ENCODE results near the gene HSD17B12.

The HSD17B12 gene

DNA sequence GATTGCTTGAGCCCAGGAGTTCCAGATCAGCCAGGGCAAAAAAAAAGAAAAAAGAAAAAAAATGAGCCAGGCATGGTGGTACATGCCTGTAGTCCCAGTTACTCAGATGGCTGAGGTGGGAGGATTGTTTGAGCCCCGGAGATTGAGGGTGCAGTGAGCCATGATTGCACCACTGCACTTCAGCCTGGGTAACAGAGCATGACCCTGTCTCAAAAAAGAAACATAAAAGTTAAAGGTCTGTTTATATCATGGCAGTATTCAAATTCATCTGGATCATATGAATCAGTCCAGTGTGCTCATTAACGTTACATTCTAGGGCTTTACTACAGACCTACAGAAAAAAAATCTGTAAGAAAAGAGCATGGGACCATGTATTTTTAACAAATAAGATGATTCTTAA is 13.9 kb downstream of the HSD17B12 start:
- no peak overlapping the region for H3K4me3 ChIP-seq (ENCODE audit: low read length)
- DNase-seq (ENCODE audit: low read depth) = no peak
- TF ChIP-seq, protein P1, sequence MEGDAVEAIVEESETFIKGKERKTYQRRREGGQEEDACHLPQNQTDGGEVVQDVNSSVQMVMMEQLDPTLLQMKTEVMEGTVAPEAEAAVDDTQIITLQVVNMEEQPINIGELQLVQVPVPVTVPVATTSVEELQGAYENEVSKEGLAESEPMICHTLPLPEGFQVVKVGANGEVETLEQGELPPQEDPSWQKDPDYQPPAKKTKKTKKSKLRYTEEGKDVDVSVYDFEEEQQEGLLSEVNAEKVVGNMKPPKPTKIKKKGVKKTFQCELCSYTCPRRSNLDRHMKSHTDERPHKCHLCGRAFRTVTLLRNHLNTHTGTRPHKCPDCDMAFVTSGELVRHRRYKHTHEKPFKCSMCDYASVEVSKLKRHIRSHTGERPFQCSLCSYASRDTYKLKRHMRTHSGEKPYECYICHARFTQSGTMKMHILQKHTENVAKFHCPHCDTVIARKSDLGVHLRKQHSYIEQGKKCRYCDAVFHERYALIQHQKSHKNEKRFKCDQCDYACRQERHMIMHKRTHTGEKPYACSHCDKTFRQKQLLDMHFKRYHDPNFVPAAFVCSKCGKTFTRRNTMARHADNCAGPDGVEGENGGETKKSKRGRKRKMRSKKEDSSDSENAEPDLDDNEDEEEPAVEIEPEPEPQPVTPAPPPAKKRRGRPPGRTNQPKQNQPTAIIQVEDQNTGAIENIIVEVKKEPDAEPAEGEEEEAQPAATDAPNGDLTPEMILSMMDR (conservative IDR thresholded peaks at IDR 0.05; ENCODE audit: low read length) = no peak

- H3K4me3 ChIP-seq (ENCODE audit: low read length) = no peak overlapping the region
- TF ChIP-seq, protein P1 (conservative IDR thresholded peaks at IDR 0.05; ENCODE audit: low read length) = no peak
- no peak for DNase-seq (ENCODE audit: low read depth)
These were observed 17.1 kb downstream of the HSD17B12 start for GRCh38 chr11:43697679-43698078.

DNA sequence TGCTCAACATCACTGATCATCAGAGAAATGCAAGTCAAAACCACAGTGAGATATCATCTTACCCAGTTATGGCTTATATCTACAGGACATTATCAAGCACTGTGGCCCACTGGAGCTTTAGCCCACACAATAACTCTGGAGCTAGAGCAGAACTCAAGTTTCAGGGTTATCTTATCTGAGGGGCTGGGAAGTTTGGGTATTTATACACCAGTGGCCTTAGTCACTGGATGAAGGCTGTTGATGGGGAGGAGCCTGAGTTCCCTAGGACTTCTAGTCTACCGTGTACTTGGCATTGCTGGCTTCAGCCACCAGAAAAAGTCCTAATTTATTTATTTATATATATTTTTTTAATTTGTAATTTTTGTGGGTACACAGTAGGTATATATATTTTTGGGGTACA is 19.3 kb downstream of the HSD17B12 start:
- TF ChIP-seq, protein P1 (conservative IDR thresholded peaks at IDR 0.05; ENCODE audit: low read length) = no peak
- no peak overlapping the region for H3K4me3 ChIP-seq (ENCODE audit: low read length)
- no peak for DNase-seq (ENCODE audit: low read depth)

GRCh38 chr11:43706631-43707030 is 26.1 kb downstream of the HSD17B12 start:
- DNase-seq (ENCODE audit: low read depth) = no peak
- H3K4me3 ChIP-seq (ENCODE audit: low read length) = no peak overlapping the region
- TF ChIP-seq, protein P1 (conservative IDR thresholded peaks at IDR 0.05; ENCODE audit: low read length) = no peak

GRCh38 chr11:43708776-43709175 is 28.2 kb downstream of the HSD17B12 start:
- TF ChIP-seq, protein P1 (conservative IDR thresholded peaks at IDR 0.05; ENCODE audit: low read length) = no peak; the same call in 1 of the 2 replicates

GRCh38 chr11:43709689-43710088 is 29.2 kb downstream of the HSD17B12 start:
- TF ChIP-seq, protein P1 (conservative IDR thresholded peaks at IDR 0.05; ENCODE audit: low read length) = no peak
- DNase-seq (ENCODE audit: low read depth) = no peak
- no peak overlapping the region for H3K4me3 ChIP-seq (ENCODE audit: low read length)

More at GRCh38 chr11:43708776-43709175, 28.2 kb downstream of the HSD17B12 start:
- DNase-seq (ENCODE audit: low read depth) = no peak
- no peak overlapping the region for H3K4me3 ChIP-seq (ENCODE audit: low read length)

GRCh38 chr11:43712676-43713075 is 32.1 kb downstream of the HSD17B12 start:
- no peak for DNase-seq (ENCODE audit: low read depth)
- H3K4me3 ChIP-seq (ENCODE audit: low read length) = no peak overlapping the region
- TF ChIP-seq, protein P1 (conservative IDR thresholded peaks at IDR 0.05; ENCODE audit: low read length) = no peak
